Esophagus muscularis mucosa (tissue), 3 donors: ENCODE measurements around the gene GSTM5.

ENCODE experiments used
- CTCF ChIP-seq, 3 experiments: fragments of 200-600 bp in 2 of 3; fragments of 450-650 bp in 1 of 3; sonication (generic) in 2 of 3; IDR thresholded peaks; one replicate each; pipeline ENCODE4 v1.5.1; 2017 to 2019; ENCODE audit warnings: antibody characterized with exemption in 3 of 3, mild to moderate bottlenecking in 2 of 3, moderate library complexity in 1 of 3
- POLR2A ChIP-seq: fragments of 450-650 bp; IDR thresholded peaks from one replicate; pipeline ENCODE4 v1.6.1; 2017; ENCODE audit warnings: antibody characterized with exemption, moderate library complexity, mild to moderate bottlenecking, low read depth
- POLR2AphosphoS5 ChIP-seq, 2 donors: sonication (generic); formaldehyde crosslinking; IDR thresholded peaks; one replicate each; pipeline ENCODE4 v1.6.1; 2017; ENCODE audit warnings: antibody characterized with exemption in 2 of 2

GRCh38 chr1:109757936-109758786 lies 46.1 kb downstream of the GSTM5 start:
- no peak for TF ChIP-seq CTCF (IDR thresholded peaks at IDR 0.05)
- TF ChIP-seq POLR2A = no peak
- no peak for TF ChIP-seq POLR2AphosphoS5 (IDR thresholded peaks at IDR 0.05)
